ENCODE results near the gene CLBA1.
"Not testable (repeated sequence)": the region's sequence is repeated elsewhere in the genome, so short reads cannot be mapped to it uniquely, and the experiment has no call there.

Gene CLBA1

DNA sequence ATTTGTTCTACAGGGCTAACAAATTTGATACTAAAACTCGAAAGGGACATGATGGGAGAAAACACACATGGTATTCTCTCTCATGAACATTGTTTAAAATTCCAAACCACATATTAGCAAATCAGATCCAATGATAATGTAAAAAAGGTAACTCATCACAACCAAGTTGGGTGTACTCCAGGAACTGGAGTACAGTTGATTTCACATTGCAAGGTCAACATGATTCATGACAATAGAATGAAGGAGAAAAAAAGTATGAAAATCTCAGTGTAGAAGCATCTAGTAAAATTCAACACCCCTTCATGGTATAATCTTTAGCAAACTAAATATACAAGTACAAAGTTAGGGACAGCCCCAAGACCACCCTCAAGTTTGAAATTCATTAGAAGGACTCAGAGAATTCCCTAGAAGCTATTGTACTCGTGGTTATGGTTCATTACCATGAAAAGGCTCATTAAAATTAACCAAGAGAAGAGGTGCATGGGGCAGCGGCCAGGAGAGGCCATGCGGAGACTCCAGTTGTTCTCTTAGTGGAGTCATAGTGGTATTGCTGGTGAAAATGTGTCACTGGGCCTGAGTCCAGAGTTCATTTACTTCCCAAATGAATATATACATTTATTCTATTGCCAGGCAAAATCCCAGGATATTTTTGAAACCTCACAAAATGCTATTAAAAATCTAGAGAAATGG lies 38.3 kb downstream of the CLBA1 start:
- Histone ChIP-seq H3K18ac (ENCODE audit: low read length) (no peak overlapping the region), H2BK5ac (ENCODE audit: low read length) (no peak overlapping the region), H2BK120ac (ENCODE audit: low read depth, low read length) (no peak overlapping the region), H3K4me2 (ENCODE audit: low read length) (no peak overlapping the region), H3K79me1 (ENCODE audit: low read length) (peaks cover 6% of the 10 kb centered on the region), H3K4ac (ENCODE audit: low read depth, low read length) (no peak overlapping the region), H3K4me1 (ENCODE audit: control insufficient read depth, low read depth, low read length) (peaks cover 6% of the 10 kb centered on the region), H3K27ac (ENCODE audit: low read depth, low read length) (no peak overlapping the region), H3K56ac (ENCODE audit: low read length) (no peak overlapping the region), H3K27me3 (ENCODE audit: insufficient read depth, low read length, poor library complexity) (no peaks in the 10 kb centered on the region), H3K36me3 (ENCODE audit: control insufficient read depth, insufficient read depth, low read length) (no peaks in the 10 kb centered on the region), H3K23ac (ENCODE audit: low read length) (no peak overlapping the region), H3K9ac (ENCODE audit: low read length) (no peak overlapping the region), H2AK5ac (ENCODE audit: low read length) (no peak overlapping the region), H3K79me2 (ENCODE audit: control insufficient read depth, insufficient read depth, low read length) (peaks cover 17% of the 10 kb centered on the region), H4K8ac (ENCODE audit: low read depth, low read length) (no peak overlapping the region), H3K4me3 (ENCODE audit: low read length) (no peak overlapping the region), H2BK15ac (replicated peaks; ENCODE audit: low read depth) (no peak overlapping the region), H4K5ac (ENCODE audit: low read length) (no peak overlapping the region)
- no peak for DNase-seq
- WGBS (ENCODE audit: extremely low coverage, insufficient coverage, low lambda C conversion rate): no CpG with 5 or more reads among the region's 4 CpGs

DNA sequence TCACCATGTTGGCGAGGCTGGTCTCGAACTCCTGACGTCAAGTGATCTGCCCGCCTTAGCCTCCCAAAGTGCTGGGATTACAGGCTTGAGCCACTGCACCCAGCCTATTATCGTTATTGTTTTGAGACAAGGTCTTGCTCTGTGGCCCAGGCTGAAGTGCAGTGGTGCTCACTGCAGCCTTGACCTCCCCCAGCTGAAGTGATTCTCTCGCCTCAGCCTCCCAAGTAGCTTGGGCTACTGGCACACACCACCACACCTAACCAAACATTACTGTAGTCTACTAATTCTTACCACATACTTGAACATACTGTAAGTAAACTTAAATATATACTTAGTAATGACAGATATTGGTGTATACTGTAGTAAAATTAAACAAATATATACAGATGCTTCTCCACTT lies 39.8 kb downstream of the CLBA1 start:
- H3K9ac ChIP-seq (ENCODE audit: low read length): no peak overlapping the region
- no peak overlapping the region for H3K23ac ChIP-seq (ENCODE audit: low read length)
- H4K8ac ChIP-seq (ENCODE audit: low read depth, low read length): no peak overlapping the region
- no peak overlapping the region for H3K56ac ChIP-seq (ENCODE audit: low read length)
- no peak overlapping the region for H3K4me2 ChIP-seq (ENCODE audit: low read length)
- H2BK15ac ChIP-seq (replicated peaks; ENCODE audit: low read depth): no peak overlapping the region
- DNase-seq: no peak
- H3K27me3 ChIP-seq (ENCODE audit: insufficient read depth, low read length, poor library complexity): no peaks in the 10 kb centered on the region
- H3K79me2 ChIP-seq (ENCODE audit: control insufficient read depth, insufficient read depth, low read length): peaks cover 2% of the 10 kb centered on the region
- H4K5ac ChIP-seq (ENCODE audit: low read length): no peak overlapping the region
- no peak overlapping the region for H2BK120ac ChIP-seq (ENCODE audit: low read depth, low read length)
- H3K18ac ChIP-seq (ENCODE audit: low read length): no peak overlapping the region
- H2BK5ac ChIP-seq (ENCODE audit: low read length): no peak overlapping the region
- no peak overlapping the region for H2AK5ac ChIP-seq (ENCODE audit: low read length)
- no peaks in the 10 kb centered on the region for H3K79me1 ChIP-seq (ENCODE audit: low read length)
- no peak overlapping the region for H3K4me3 ChIP-seq (ENCODE audit: low read length)
- no peaks in the 10 kb centered on the region for H3K36me3 ChIP-seq (ENCODE audit: control insufficient read depth, insufficient read depth, low read length)
- no peaks in the 10 kb centered on the region for H3K4me1 ChIP-seq (ENCODE audit: control insufficient read depth, low read depth, low read length)
- H3K27ac ChIP-seq (ENCODE audit: low read depth, low read length): no peak overlapping the region
- H3K4ac ChIP-seq (ENCODE audit: low read depth, low read length): no peak overlapping the region
- no CpG with 5 or more reads among the region's 6 CpGs for WGBS (ENCODE audit: extremely low coverage, insufficient coverage, low lambda C conversion rate)

- H3K4me2 ChIP-seq (ENCODE audit: low read length): no peak overlapping the region
- H4K8ac ChIP-seq (ENCODE audit: low read depth, low read length): no peak overlapping the region
- no peak overlapping the region for H3K23ac ChIP-seq (ENCODE audit: low read length)
- H3K4me1 ChIP-seq (ENCODE audit: control insufficient read depth, low read depth, low read length): no peaks in the 10 kb centered on the region
- H3K9ac ChIP-seq (ENCODE audit: low read length): no peak overlapping the region
- no peak overlapping the region for H4K5ac ChIP-seq (ENCODE audit: low read length)
- WGBS (ENCODE audit: extremely low coverage, insufficient coverage, low lambda C conversion rate): no CpG with 5 or more reads among the region's 16 CpGs
- H3K27ac ChIP-seq (ENCODE audit: low read depth, low read length): no peak overlapping the region
- H2BK120ac ChIP-seq (ENCODE audit: low read depth, low read length): no peak overlapping the region
- no peak overlapping the region for H2BK15ac ChIP-seq (replicated peaks; ENCODE audit: low read depth)
- no peak overlapping the region for H3K18ac ChIP-seq (ENCODE audit: low read length)
- no peak overlapping the region for H3K56ac ChIP-seq (ENCODE audit: low read length)
- no peak overlapping the region for H3K4ac ChIP-seq (ENCODE audit: low read depth, low read length)
- no peaks in the 10 kb centered on the region for H3K36me3 ChIP-seq (ENCODE audit: control insufficient read depth, insufficient read depth, low read length)
- no peaks in the 10 kb centered on the region for H3K27me3 ChIP-seq (ENCODE audit: insufficient read depth, low read length, poor library complexity)
- H3K4me3 ChIP-seq (ENCODE audit: low read length): no peak overlapping the region
- no peaks in the 10 kb centered on the region for H3K79me1 ChIP-seq (ENCODE audit: low read length)
- no peak overlapping the region for H2BK5ac ChIP-seq (ENCODE audit: low read length)
- no peak overlapping the region for H2AK5ac ChIP-seq (ENCODE audit: low read length)
- no peak for DNase-seq
- no peaks in the 10 kb centered on the region for H3K79me2 ChIP-seq (ENCODE audit: control insufficient read depth, insufficient read depth, low read length)
These were observed 40.6 kb downstream of the CLBA1 start for GRCh38 chr14:105026033-105026785.

DNA sequence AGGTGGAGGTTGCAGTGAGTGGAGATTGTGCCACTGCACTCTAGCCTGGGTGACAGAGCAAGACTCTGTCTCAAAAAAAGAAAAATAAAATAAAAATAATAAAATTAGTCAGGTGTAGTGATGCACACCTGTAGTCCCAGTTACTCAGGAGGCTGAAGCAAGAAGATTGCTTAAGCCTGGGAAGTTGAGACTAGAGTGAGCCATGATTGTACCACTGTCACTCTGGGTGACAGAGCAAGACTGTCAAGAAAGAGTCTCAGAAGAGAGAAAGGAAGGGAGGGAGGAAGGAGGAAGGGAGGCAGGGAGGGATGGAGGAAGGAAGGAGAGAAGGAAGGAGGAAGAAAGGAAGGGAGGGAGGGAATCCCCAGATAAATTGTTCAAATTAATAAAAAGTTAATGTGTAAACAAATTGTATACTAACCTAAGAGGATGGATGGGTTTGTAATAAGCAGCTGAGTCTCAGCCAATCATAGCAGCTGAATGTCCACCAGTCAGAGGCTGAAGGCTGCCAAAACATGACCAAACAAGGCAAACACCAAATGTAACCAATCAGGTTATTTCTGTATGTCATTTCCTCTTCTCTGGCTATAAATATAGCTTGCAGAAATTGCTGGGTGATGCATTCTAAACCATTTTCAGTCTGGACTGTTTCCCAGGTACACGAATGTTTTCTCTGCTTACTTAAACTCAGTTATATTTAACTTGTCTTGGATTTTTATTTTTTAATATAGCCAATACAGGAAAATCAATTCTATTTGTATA lies 41.4 kb downstream of the CLBA1 start:
- Histone ChIP-seq H3K4me3 (ENCODE audit: low read length) (no peak overlapping the region), H3K9ac (ENCODE audit: low read length) (no peak overlapping the region), H4K5ac (ENCODE audit: low read length) (no peak overlapping the region), H3K79me1 (ENCODE audit: low read length) (no peaks in the 10 kb centered on the region), H3K4me1 (ENCODE audit: control insufficient read depth, low read depth, low read length) (no peaks in the 10 kb centered on the region), H2BK5ac (ENCODE audit: low read length) (no peak overlapping the region), H3K18ac (ENCODE audit: low read length) (no peak overlapping the region), H2BK120ac (ENCODE audit: low read depth, low read length) (no peak overlapping the region), H3K23ac (ENCODE audit: low read length) (no peak overlapping the region), H3K56ac (ENCODE audit: low read length) (no peak overlapping the region), H3K79me2 (ENCODE audit: control insufficient read depth, insufficient read depth, low read length) (no peaks in the 10 kb centered on the region), H3K27ac (ENCODE audit: low read depth, low read length) (no peak overlapping the region), H2BK15ac (replicated peaks; ENCODE audit: low read depth) (no peak overlapping the region), H3K4me2 (ENCODE audit: low read length) (no peak overlapping the region), H2AK5ac (ENCODE audit: low read length) (no peak overlapping the region), H3K27me3 (ENCODE audit: insufficient read depth, low read length, poor library complexity) (no peaks in the 10 kb centered on the region), H4K8ac (ENCODE audit: low read depth, low read length) (no peak overlapping the region), H3K36me3 (ENCODE audit: control insufficient read depth, insufficient read depth, low read length) (no peaks in the 10 kb centered on the region), H3K4ac (ENCODE audit: low read depth, low read length) (no peak overlapping the region)
- WGBS (ENCODE audit: extremely low coverage, insufficient coverage, low lambda C conversion rate): no CpG with 5 or more reads among the region's 1 CpG
- no peak for DNase-seq

DNA sequence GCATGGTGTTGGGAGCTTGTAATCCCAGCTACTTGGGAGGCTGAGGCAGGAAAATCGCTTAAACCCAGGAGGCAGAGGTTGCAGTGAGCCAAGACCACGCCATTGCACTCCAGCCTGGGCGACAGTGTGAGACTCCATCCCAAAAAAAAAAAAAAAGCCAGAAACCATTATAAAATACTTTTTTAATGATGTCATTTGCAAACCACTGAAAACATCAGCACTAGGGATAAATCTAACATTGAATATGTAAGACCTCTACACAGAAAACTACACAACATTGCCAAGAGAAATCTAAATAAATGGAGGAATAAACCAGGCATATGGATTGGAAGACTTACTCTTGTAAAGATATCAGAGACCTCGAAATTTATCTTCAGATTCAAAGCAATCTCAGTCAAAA lies 42.1 kb downstream of the CLBA1 start:
- not testable (repeated sequence) for H2BK15ac ChIP-seq (replicated peaks; ENCODE audit: low read depth); H3K79me1 ChIP-seq (ENCODE audit: low read length); H4K8ac ChIP-seq (ENCODE audit: low read depth, low read length); H4K5ac ChIP-seq (ENCODE audit: low read length); H3K4ac ChIP-seq (ENCODE audit: low read depth, low read length); H3K4me2 ChIP-seq (ENCODE audit: low read length); H2BK5ac ChIP-seq (ENCODE audit: low read length); H3K79me2 ChIP-seq (ENCODE audit: control insufficient read depth, insufficient read depth, low read length); H3K4me1 ChIP-seq (ENCODE audit: control insufficient read depth, low read depth, low read length); H3K56ac ChIP-seq (ENCODE audit: low read length); H3K36me3 ChIP-seq (ENCODE audit: control insufficient read depth, insufficient read depth, low read length); H3K18ac ChIP-seq (ENCODE audit: low read length); H2AK5ac ChIP-seq (ENCODE audit: low read length); H3K9ac ChIP-seq (ENCODE audit: low read length); H3K4me3 ChIP-seq (ENCODE audit: low read length); DNase-seq; H3K23ac ChIP-seq (ENCODE audit: low read length); H3K27me3 ChIP-seq (ENCODE audit: insufficient read depth, low read length, poor library complexity); H2BK120ac ChIP-seq (ENCODE audit: low read depth, low read length); H3K27ac ChIP-seq (ENCODE audit: low read depth, low read length)
- no CpG with 5 or more reads among the region's 4 CpGs for WGBS (ENCODE audit: extremely low coverage, insufficient coverage, low lambda C conversion rate)
